PC-9 (cell line): Measurements from ENCODE around the gene CCDC141. TPM values are rescaled to one million over a fixed set of nuclear protein-coding genes. Genes with fewer than 3 reads are reported as not detected.

Source experiments
- BruUV-seq: library from RNA; stranded (reverse); fragments of 400-500 nt; replicated peaks from 2 replicates; lab custom pipeline; 2021; lab: Mats Ljungman, UMichigan
- CTCF ChIA-PET: fragments of 300-600 bp; sonication (Branson Sonifier 250); formaldehyde crosslinking; loops from one replicate; lab custom pipeline; 2022; ENCODE audit warnings: antibody characterized with exemption; lab: Charles Lee
- POLR2A ChIA-PET: fragments of 300-600 bp; sonication (Branson Sonifier 250); formaldehyde crosslinking; loops from one replicate; lab custom pipeline; 2022; ENCODE audit warnings: antibody characterized with exemption; ENCODE audit not compliant: unreplicated experiment; lab: Charles Lee
- DNase-seq, 2 experiments: peaks; one replicate each; pipeline versions ENCODE4 v3.0.0 to v3.0.0-alpha.2; 2015 to 2022; ENCODE audit warnings: mixed read lengths in 1 of 2
- H2AFZ ChIP-seq: fragments of 200-600 bp; sonication (generic); 2 replicates; pipeline ENCODE4 v1.8.1; 2017; ENCODE audit warnings: antibody characterized with exemption
- H3F3A ChIP-seq: fragments of 200-600 bp; sonication (generic); 2 replicates; pipeline ENCODE4 v1.8.1; 2017; ENCODE audit warnings: antibody characterized with exemption, mild to moderate bottlenecking, low read depth; ENCODE audit not compliant: insufficient read depth
- H3K27ac ChIP-seq: fragments of 200-600 bp; sonication (generic); 2 replicates; pipeline ENCODE4 v1.6.1; 2016; ENCODE audit warnings: mixed run types
- H3K27me3 ChIP-seq: fragments of 200-600 bp; sonication (generic); 2 replicates; pipeline ENCODE4 v1.6.1; 2016; ENCODE audit warnings: low read depth, mixed run types; ENCODE audit not compliant: insufficient read depth
- H3K36me3 ChIP-seq: fragments of 200-600 bp; sonication (generic); 2 replicates; pipeline ENCODE4 v1.6.1; 2016; ENCODE audit warnings: low read depth, mixed run types
- H3K4me1 ChIP-seq: fragments of 200-600 bp; sonication (generic); replicated peaks from 2 replicates; pipeline ENCODE4 v1.6.1; 2016; ENCODE audit warnings: mixed run types; ENCODE audit not compliant: insufficient read depth
- H3K4me2 ChIP-seq: fragments of 200-600 bp; sonication (generic); 2 replicates; pipeline ENCODE4 v1.6.1; 2017; ENCODE audit warnings: mixed run types
- H3K4me3 ChIP-seq: fragments of 200-600 bp; sonication (generic); 2 replicates; pipeline ENCODE4 v1.6.1; 2016; ENCODE audit warnings: mixed run types
- H3K79me2 ChIP-seq: fragments of 200-600 bp; sonication (generic); 2 replicates; pipeline ENCODE4 v1.6.1; 2017; ENCODE audit warnings: low read depth, mixed run types
- H3K9me2 ChIP-seq: fragments of 200-600 bp; sonication (generic); 2 replicates; pipeline ENCODE4 v1.8.1; 2017; ENCODE audit warnings: mild to moderate bottlenecking; ENCODE audit not compliant: insufficient read depth
- H3K9me3 ChIP-seq: fragments of 200-600 bp; sonication (generic); 2 replicates; pipeline ENCODE4 v1.8.1; 2016; ENCODE audit warnings: low read depth; ENCODE audit not compliant: insufficient read depth
- H4K20me1 ChIP-seq: fragments of 200-600 bp; sonication (generic); 2 replicates; pipeline ENCODE4 v1.8.1; 2017; ENCODE audit not compliant: insufficient read depth
- EZH2 ChIP-seq: fragments of 200-600 bp; sonication (generic); IDR thresholded peaks from 2 replicates; pipeline ENCODE4 v1.8.0; 2017; ENCODE audit warnings: antibody characterized with exemption, low read depth
- intact Hi-C: fragments of 100-400 bp; cut with micrococcal nuclease; formaldehyde crosslinking; loops from one replicate; pipeline ENCODE4 v1.10.0; 2022; ENCODE audit not compliant: unreplicated experiment
- total RNA-seq: library from RNA; stranded (reverse); gene quantifications from 2 replicates; pipeline ENCODE4 v1.2.3, GENCODE V29; 2021
- TF ChIP-seq, protein P1 (sequence below): fragments of 200-600 bp; sonication (generic); conservative IDR thresholded peaks from 2 replicates; pipeline ENCODE4 v1.6.1; 2017; ENCODE audit warnings: mixed run types, antibody characterized with exemption, mild to moderate bottlenecking, moderate library complexity

CCDC141 gene
- total RNA-seq, 1 experiment from 2014 or later: not detected

DNA sequence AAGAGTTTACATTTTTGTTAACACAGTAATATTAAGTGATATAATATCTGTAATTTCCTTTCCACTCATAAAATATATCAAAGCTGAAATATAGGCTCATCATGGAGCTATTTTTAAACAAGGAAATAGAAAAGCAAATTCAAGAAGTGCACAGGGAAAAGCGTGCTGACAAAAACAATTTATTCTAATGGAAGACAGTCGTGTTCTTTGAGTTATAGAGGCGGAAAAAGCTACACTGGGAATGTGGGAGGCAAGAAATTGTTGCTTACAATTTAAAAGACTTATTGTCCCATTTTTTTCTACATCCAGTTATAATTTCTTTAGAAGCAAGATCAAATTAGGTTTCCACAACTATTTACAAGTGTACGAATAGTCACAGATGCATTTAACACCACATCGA is 239.5 kb downstream of the CCDC141 start:
- peaks cover 3% of the 10 kb centered on the region; the same call in 1 of the 2 replicates for H3K9me3 ChIP-seq
- H4K20me1 ChIP-seq: no peaks in the 10 kb centered on the region
- H3K4me2 ChIP-seq: no peak overlapping the region
- no peaks in the 10 kb centered on the region; the same call in 1 of the 2 replicates for H3K9me2 ChIP-seq
- no peaks in the 10 kb centered on the region for H3F3A ChIP-seq
- no peaks in the 10 kb centered on the region for H3K36me3 ChIP-seq
- intact Hi-C loops: no loop called here
- TF ChIP-seq, protein P1, sequence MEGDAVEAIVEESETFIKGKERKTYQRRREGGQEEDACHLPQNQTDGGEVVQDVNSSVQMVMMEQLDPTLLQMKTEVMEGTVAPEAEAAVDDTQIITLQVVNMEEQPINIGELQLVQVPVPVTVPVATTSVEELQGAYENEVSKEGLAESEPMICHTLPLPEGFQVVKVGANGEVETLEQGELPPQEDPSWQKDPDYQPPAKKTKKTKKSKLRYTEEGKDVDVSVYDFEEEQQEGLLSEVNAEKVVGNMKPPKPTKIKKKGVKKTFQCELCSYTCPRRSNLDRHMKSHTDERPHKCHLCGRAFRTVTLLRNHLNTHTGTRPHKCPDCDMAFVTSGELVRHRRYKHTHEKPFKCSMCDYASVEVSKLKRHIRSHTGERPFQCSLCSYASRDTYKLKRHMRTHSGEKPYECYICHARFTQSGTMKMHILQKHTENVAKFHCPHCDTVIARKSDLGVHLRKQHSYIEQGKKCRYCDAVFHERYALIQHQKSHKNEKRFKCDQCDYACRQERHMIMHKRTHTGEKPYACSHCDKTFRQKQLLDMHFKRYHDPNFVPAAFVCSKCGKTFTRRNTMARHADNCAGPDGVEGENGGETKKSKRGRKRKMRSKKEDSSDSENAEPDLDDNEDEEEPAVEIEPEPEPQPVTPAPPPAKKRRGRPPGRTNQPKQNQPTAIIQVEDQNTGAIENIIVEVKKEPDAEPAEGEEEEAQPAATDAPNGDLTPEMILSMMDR: no peak
- no peak for TF ChIP-seq EZH2
- H3K4me1 ChIP-seq: no peaks in the 10 kb centered on the region
- H2AFZ ChIP-seq: no peak overlapping the region
- no peak for DNase-seq
- ChIA-PET CTCF (no interaction called here), POLR2A (no interaction called here)
- H3K4me3 ChIP-seq: no peak overlapping the region
- H3K79me2 ChIP-seq: no peaks in the 10 kb centered on the region
- no peak overlapping the region for H3K27ac ChIP-seq
- BruUV-seq: no TSS peak
- no peaks in the 10 kb centered on the region for H3K27me3 ChIP-seq

DNA sequence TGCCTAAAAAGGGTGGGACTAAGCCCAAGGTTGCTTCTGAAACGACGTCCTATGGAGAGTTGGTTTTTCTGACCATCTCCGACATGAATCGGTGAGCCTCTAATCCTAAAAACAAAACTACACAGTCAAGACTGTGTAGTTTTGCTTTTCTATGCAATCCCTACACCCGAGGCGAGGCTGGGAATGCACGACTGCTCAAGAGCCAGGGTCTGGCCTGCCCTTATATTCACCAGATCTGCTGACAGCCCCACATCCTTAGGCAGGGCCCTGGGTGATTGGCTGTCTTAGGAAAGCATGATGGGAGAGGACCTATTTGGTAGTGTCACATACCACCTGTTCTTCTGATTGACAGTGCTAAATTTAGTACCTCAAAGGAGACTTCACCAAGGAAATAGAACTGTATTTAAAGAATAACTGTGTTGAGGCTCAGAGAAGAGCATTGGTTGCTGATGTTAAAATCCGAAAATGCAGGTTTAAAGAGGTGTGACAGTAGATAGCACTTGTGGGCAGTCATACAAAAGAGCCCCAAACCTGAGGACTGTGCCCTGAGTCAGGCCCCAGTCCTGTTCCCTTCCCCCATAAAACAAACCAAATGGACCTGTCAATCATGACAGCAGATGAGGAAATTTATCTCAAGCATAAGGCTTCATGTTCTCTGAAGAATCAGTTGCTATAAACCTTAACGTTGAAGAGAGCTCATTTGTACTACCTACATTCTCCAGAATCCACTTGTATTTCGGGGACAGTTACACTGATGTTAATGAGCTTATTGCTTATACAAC is 242.5 kb downstream of the CCDC141 start, which contains the start of gene TTN:
Gene TTN (minus strand): TSS at position 197 of the 782 bp plus-strand sequence. CDS start 2,781 bp downstream, outside the sequence.
- TF ChIP-seq, protein P1: no peak
- TF ChIP-seq EZH2: no peak
- ChIA-PET CTCF (interaction anchor here (0.6 kb wide), 1 partner anchor 995 kb away, joined by 3 read pairs; no protein-coding TSS in a partner anchor), POLR2A (no interaction called here)
- no peak for DNase-seq
- intact Hi-C loops: no loop called here
- Histone ChIP-seq H3K9me3 (peaks cover 3% of the 10 kb centered on the region; the same call in 1 of the 2 replicates), H3K79me2 (no peaks in the 10 kb centered on the region), H3K4me2 (no peak within 1 kb of the TSS), H3K4me3 (no peak within 1 kb of the TSS), H3K9me2 (no peaks in the 10 kb centered on the region; the same call in 1 of the 2 replicates), H3K4me1 (no peaks in the 10 kb centered on the region), H3F3A (no peaks in the 10 kb centered on the region), H3K36me3 (no peaks in the 10 kb centered on the region), H4K20me1 (no peaks in the 10 kb centered on the region), H3K27me3 (no peaks in the 10 kb centered on the region), H3K27ac (no peak within 1 kb of the TSS), H2AFZ (no peak within 1 kb of the TSS)
- no TSS peak for BruUV-seq

DNA sequence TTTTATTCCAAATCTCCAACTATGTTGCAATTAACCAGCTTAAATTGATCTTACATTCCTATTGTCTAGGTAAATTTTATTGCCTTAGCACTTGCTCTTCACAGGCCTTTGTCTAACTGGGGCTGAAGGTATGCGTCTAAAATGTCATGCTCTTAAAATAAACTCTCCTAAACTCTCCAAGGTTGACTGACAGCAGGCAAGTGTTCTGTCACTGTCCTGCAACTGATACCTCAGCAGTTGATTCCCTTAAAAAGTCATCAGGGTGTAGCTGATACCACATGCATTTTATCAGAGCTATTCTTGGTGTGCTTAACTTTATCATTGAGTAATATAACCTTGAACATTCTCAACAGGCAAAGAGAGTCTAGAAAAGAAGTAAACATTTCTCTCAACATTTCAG is 243.4 kb downstream of the CCDC141 start:
- POLR2A ChIA-PET: no interaction called here
- H3K4me1 ChIP-seq: no peaks in the 10 kb centered on the region
- intact Hi-C loops: no loop called here
- H3K4me3 ChIP-seq: no peak overlapping the region
- DNase-seq: no peak
- no peak overlapping the region for H2AFZ ChIP-seq
- H3K9me3 ChIP-seq: peaks cover 3% of the 10 kb centered on the region; the same call in 1 of the 2 replicates
- no peaks in the 10 kb centered on the region for H4K20me1 ChIP-seq
- no TSS peak for BruUV-seq
- no peaks in the 10 kb centered on the region for H3K79me2 ChIP-seq
- CTCF ChIA-PET: interaction anchor here (0.6 kb wide), 1 partner anchor 994 kb away, joined by 3 read pairs; no protein-coding TSS in a partner anchor
- no peaks in the 10 kb centered on the region for H3F3A ChIP-seq
- H3K27me3 ChIP-seq: no peaks in the 10 kb centered on the region
- H3K9me2 ChIP-seq: no peaks in the 10 kb centered on the region; the same call in 1 of the 2 replicates
- TF ChIP-seq, protein P1: no peak
- TF ChIP-seq EZH2: no peak
- no peaks in the 10 kb centered on the region for H3K36me3 ChIP-seq
- H3K4me2 ChIP-seq: no peak overlapping the region
- no peak overlapping the region for H3K27ac ChIP-seq
